Raji (cell line): ENCODE data around the gene DMXL1.

ENCODE experiments used
- POLR2A ChIP-seq: IDR thresholded peaks from 2 replicates; pipeline ENCODE4 v1.6.1; 2011; ENCODE audit warnings: low read depth, low read length, control low read depth; ENCODE audit not compliant: insufficient read depth

Gene DMXL1, protein sequence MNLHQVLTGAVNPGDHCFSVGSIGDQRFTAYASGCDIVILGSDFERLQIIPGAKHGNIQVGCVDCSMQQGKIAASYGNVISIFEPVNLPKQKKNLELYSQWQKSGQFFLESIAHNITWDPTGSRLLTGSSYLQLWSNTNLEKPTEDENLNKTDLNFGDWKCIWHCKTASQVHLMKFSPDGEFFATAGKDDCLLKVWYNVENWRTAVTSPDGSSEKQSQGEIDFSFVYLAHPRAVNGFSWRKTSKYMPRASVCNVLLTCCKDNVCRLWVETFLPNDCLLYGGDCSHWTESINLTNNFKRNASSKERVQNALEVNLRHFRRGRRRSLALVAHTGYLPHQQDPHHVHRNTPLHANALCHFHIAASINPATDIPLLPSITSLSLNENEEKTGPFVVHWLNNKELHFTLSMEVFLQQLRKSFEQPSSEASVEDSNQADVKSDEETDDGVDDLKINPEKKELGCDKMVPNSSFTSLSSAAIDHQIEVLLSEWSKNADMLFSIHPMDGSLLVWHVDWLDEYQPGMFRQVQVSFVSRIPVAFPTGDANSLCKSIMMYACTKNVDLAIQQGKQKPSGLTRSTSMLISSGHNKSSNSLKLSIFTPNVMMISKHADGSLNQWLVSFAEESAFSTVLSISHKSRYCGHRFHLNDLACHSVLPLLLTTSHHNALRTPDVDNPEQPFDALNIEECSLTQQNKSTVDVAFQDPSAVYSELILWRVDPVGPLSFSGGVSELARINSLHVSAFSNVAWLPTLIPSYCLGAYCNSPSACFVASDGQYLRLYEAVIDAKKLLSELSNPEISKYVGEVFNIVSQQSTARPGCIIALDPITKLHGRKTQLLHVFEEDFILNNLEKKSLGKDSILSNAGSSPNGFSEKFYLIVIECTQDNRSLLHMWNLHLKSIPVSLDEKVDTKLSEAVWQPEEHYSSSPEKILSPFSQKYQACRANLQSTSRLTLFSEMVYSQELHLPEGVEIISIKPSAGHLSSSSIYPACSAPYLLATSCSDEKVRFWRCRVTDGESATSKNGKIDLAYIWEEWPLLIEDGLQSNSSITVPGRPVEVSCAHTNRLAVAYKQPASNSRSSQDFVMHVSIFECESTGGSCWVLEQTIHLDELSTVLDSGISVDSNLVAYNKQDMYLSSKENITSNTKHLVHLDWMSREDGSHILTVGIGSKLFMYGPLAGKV (N-terminal part only)

DNA sequence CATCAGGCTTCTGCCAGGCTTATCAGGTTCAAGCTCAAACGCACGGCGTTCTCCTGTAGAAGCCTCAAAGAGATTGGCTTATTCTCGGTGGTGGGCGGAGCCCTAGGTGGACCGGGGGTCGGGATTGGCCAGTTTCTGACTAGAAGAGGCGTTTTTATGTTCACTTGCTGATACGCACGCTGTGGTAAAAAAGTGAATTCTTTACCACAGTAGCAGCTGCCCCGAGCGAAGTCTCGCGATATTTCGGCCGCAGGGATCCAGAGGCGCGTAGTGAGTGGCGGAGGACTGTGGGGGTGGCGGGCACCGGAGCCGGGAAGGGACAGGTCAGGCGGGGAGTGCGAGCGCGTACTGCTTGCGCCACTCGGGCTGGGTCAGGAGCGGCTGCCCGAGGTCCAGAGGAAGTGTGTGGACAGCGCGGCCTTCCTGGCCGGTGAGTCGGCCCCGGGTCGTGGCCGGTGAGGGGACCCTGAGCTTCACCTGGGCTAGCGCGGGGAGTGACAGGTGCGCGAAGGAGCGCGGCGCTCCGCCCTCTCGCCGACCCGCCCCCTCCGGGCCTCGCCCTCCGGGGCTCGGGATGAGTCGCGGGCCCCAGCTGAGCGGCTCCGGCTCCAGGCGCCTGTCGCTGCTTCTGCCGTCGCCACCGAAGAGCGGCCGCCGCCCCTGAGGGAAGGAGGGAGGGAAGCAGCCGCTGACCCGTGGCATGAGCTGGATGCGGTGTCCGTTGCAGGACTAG, at the start of gene DMXL1:
DMXL1 (plus strand) TSS at position 260 of the 733 bp plus-strand sequence. CDS start 483 bp downstream, outside the sequence.
- TF ChIP-seq POLR2A = peak; percentile 88

DNA sequence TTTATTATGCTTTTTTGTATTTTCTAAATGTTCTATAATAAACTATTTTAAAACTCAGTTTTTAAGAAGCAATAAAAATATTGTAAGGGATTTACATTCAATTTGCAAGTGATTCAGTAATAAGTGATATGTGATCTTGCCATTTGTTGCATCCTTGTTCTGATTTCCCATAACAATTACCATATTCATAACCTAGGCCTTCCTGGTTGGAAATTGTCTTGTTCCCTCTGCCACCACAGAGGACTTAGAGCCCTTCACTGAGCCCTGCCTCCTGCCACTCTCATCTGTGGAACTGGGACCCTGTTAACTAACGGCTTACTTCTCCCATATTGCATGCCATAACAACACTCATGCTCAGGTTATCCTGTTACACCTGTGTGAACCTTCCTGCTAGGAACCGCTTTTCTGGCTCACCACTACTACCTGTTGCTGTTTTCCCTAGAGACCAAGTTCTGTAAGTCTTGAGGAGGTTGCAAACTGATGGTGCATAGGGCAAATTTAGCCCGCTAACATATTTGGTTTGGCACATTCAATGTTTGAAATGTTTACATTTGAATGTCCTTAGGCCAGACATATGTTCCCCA, 49.6 kb upstream of the DMXL1 start:
- no peak for TF ChIP-seq POLR2A

DNA sequence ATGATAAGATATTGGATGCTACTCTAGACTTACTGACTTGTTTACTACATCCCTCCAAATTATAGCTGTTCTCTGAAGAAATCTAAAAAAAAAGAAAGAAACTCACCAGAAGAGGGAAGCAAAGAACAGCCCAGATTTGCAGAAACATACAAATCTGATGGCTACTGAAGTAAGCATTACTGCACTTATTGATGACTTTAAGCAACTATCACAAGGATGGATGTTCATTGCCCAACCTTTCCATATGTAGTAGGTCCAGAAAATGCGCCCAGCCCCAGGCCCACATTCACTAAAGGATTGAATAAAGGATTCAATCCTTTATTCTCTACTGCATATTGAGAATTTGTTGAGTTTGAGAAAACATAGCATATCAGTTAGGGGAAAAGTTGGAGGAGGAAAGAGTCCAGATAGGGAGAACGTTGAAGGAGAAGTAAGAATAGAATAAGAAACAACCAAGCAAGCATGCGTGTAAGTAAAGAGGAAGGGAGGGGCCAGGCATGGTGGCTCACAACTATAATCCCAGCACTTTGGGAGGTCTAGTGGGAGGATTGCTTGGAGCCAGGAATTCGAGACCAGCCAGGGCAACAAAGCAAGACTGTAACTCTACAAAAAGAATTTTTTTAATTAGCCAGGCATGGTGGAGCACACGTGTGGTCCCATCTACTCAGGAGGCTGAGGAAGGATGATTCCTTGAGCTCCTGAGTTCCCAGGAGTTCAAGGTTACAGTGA, 48.7 kb upstream of the DMXL1 start:
- TF ChIP-seq POLR2A = no peak

DNA sequence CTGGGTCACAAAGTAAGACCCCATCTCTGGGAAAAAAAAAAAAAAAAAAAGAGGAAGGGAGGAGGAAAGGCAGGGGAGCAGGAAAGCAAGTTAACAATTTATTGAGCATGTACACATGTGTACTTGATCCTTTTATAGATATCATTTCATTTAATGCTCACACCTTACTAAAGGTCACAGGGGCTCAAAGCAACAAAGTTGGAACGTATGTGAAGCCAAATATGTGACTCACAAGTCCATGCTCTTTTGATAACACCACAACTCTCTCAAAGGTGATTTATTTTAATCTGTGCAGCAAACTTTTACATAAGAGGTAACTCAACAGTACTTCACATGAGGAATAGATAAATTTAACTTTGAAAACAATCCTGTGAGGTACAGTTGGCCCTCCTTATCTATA, 48.1 kb upstream of the DMXL1 start:
- no peak for TF ChIP-seq POLR2A

DNA sequence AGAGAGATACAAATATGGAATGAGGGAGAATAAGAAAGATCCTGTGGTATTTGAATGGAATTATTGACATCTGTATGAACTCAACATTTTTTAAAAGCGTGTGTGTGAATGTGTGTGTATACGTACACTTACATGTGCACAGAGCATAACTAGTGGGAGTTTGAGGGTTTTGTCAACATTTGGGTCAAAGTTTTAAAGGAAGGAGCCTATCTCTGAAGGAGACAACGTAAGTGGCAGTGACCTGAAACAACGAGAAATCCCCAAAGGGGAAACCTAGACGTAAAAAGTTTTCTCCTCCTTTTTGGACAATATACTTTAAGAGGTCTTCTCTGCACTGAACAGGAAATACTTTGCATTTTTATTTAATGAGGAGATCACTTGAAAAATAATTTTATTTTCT, 42.3 kb upstream of the DMXL1 start:
- no peak for TF ChIP-seq POLR2A

DNA sequence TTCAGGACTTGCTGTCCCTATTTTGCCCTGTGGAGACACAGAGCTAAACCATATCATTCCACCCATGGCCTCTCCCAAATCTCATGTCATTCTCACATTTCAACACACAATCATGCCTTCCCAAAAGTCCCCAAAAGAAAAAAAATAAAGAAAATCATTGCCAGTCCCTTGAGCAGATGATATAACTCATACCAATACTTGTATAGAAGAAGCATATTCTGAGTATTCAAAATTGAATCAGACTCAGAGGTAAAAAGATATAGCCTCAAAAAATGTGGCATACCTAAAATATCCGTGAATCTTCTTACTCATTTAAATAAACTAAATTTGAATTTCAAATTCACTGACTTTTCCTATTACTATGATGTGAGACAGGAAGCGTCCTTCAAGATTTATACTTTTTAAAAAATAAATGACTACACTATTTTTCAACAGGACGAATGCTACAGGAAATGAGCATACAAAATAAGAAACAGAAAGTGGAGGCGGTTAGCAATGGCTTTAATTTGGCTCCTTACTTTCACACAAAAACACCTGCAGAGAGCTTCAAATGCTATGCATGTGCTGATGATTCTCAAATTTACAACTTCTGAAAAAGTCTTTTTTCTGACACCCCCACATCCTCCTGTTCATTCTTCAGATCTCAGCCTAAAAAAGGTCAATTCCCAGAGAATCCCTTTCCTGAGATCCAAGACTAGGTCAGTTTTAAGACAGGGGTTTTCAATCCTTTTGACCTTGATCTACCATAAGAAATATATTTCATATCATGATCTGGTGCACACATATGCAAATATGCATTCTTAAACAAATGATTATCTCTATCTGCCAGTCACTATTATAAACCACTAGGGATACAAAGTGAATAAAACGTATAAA, 39.6 kb upstream of the DMXL1 start:
- TF ChIP-seq POLR2A = no peak

DNA sequence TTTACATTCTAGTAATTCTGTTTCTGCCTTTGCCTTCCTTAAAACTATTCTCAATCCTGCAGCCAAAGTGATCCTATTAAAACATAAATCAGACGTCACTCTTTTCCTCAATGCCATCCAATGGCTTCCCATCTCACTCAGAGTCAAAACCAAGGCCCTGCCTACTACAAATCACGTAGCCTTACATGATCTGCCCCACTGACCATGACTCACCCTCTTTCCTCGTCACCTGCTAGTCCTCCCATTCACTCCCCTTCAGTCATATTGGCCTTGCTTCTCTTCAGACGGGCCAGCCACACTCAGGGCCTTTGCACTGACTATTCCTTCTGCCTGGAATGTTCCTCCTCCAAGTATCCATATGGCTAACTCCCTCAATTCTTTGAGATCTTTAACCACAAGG, 39.0 kb upstream of the DMXL1 start:
- no peak for TF ChIP-seq POLR2A

DNA sequence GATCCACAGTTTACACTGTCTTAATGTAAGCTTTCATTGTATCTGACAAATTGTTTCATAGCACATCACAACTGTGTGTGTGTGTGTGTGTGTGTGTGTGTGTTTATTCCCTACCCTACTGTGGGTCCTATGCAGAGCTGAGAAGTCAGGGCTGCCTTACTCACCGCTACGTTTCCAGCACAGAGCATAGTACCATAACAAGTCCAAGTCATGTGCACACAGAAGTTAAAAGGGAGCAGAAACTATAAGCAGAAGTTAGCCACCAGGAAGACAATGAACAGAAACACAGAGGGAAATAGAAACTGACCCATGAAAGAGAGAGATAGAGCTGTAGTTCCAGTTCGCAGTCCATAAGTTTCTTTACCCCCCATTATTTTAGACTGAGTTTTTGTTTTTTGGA, 38.2 kb upstream of the DMXL1 start:
- no peak for TF ChIP-seq POLR2A

DNA sequence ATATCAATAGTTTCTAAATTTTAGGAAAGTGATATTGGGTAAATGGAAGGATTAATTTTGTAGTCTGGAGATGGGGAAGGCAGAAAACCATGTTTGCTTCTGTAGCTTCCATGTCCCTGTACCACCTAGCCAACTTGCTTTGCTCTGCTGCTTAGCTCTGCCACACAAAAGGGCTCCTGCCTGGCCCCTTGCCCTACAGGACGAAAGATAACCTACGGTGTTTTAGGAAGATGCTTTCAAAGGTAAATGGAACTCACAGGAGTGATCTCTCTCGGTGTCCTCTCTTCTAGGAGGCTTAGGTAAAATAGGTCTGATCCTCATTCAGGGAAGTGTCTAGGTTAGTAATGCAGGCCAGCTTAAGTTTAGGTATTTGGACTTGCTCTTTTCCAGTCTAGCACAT, 37.8 kb upstream of the DMXL1 start:
- no peak for TF ChIP-seq POLR2A

DNA sequence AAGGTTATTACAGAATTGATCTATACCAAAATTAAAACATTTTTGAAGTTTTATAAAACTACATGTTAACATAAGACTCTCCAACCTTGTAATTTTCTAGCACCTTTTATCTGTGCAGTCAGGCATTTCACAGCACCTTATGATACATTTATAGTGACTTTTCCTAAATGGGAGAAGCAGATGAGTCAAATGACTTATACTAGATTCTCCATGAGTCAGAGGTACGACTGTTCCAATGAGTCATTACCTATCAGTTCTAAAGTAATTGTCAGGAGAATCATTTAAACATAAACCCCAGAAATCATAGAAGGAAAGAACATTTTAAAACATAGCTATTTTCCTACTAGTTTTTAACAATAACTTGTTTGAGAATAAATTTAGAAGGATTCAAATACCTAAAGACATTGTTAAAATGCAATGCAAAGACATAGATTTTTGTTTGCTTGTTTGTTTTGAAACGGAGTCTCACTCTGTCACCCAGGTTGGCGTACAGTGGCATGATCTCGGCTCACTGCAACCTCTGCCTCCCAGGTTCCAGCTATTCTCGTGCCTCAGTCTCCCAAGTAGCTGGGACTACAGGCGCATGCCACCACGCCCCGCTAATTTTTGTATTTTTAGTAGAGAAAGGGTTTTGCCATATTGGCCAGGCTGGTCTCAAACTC, 34.7 kb upstream of the DMXL1 start:
- no peak for TF ChIP-seq POLR2A

DNA sequence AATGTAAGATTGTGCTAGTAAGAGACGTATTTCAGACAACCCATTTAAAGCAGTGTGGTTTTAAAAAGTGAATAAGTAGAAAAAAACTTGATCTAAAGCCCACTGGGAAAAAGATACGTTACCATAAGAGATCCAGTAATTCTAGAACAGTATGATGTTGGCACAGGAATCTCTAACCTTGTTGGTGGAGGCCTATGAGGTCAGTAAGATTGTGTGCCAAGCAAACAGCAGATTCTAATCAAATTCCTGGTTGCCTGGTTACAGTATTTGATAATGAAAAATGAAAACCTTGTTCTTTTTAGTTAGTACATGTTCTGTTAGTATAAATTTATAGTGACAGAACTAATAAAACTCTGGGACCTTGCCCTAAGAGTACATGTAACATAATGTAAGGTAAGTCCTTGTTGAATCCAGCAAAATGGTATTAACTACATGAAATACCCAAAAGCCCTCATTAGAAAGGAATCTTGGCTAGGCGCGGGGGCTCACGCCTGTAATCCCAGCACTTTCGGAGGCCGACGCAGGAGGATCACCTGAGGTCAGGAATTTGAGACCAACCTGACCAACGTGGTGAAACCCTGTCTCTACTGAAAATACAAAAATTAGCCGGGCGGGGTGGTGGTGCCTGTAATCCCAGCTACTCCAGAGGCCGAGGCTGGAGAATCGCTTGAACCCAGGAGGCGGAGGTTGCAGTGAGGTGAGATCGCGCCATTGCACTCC, 33.2 kb upstream of the DMXL1 start:
- no peak for TF ChIP-seq POLR2A

DNA sequence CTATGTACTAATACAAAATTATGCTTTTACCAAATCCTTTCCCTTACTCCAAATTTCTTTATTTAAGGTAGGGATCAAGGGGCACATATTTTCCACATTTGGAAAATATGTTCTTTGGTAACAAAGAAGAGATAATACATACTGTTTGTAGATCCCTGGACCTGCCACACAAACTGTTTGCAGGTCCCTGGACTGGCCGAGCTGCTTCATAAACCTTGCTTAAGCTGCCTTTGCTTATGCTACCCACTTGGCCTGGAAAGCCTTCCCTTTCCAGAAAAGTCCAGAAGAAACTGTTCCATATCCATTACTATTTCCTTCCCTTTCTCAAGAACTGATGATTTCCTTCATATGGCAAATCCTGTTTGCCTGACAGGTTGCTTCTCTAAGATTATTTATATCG, 22.6 kb upstream of the DMXL1 start:
- no peak for TF ChIP-seq POLR2A
